NCI-H510A (cell line): ENCODE data around the gene DHRS7B.
"Not testable (repeated sequence)": the region's sequence is repeated elsewhere in the genome, so short reads cannot be mapped to it uniquely, and the experiment has no call there.

Experiments
- DNase-seq: peaks from one replicate; lab custom pipeline; 2025; lab: John Stamatoyannopoulos, UW

DHRS7B gene, protein sequence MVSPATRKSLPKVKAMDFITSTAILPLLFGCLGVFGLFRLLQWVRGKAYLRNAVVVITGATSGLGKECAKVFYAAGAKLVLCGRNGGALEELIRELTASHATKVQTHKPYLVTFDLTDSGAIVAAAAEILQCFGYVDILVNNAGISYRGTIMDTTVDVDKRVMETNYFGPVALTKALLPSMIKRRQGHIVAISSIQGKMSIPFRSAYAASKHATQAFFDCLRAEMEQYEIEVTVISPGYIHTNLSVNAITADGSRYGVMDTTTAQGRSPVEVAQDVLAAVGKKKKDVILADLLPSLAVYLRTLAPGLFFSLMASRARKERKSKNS

DNA sequence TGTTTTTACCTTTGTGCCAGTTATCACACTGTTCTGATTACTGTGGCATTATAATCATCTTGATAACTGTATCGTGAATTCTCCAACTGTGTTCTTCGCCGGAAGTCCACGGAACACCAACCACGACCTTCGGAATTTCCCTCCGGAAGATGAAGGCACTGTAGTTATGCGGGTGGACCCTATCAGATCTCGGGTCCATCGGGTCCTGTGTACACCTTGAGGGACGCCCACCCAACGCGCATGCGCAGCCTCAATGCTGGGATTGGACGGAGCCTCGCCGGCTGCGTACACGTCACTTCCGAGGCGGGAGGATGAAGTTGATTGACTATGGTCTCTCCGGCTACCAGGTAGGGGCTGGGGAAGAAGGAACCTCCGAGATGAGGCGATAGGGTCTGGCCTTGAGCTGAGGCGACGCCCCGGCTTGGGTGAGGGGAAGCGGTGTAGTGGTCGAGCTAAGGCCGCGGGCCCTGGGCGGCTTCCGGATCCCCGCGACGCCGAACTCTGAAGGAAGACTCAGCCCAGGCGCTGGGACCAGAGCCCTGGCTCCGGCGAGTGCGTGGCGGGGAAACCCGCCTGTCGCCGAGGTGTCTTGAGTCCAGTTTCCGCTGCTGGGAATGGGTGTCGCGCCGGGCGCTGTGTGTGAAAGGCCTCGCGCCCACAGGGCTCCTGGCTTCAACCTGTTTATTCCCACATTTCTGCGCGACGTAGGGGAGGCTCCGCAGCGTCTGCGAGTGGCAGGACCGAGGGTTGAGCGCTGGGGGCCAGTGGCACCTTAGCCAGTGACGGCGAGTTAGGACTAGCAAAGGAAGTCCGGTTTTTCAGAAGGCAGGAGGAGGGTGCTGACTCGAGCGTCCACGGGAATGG is at the start of gene DHRS7B:
TSS of gene DHRS7B (plus strand) at position 320 of the 864 bp plus-strand sequence. CDS start at position 328, 8 bp downstream.
- peak; percentile 96 for DNase-seq

DNA sequence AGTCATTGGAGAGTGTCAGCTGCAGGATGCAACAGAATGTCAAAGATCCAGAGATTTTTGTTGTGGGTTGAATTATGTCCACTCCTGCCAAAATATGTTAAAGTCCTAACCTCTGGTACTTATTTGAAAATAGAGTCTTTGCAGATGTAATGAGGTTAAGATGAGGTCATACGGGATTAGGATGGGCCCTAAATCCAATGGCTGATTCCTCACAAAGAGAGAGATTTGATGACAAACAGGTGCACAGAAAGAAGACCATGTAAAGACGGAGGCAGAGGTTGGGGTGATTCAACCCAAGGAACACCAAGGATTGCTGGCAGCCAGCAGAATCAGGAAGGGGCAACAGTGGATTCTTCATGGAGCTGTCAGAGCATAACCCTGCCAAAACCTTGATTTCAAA is 49.5 kb upstream of the DHRS7B start:
- DNase-seq, result no peak

DNA sequence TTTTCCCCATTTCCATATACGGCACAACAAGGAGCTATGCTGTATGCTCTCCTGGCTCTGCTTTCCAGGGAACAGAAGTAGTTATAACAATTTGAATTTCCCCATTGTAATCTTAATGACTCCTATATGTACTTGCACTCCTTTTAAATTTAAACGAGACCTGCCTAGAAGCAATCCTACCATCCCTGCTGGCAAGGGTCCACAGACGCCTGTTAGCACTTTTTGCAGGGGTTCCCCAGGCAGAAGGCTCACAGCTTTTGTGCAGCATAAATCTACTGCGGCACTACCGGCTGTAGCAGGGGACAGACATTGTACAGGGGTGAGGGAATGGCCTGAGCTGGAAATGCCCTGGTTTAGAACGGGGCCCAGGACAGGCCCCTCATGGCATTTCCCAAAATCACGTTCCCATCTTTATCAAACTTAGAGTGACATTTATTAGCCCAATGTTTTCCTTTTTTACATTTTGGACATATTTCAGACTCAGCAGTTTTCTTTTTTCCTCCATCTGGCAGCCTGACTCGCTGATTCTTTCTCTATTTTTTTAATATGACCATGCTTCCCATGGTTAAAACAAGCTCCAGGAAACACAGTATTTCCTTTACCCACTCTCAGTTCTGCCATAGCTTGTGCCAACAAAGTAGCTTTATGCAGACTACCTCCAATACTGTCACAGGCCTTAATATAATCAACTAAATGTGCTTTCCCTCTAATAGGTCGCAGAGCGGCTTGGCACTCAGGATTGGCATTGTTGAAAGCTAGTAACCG is 48.6 kb upstream of the DHRS7B start:
- DNase-seq, result no peak

DNA sequence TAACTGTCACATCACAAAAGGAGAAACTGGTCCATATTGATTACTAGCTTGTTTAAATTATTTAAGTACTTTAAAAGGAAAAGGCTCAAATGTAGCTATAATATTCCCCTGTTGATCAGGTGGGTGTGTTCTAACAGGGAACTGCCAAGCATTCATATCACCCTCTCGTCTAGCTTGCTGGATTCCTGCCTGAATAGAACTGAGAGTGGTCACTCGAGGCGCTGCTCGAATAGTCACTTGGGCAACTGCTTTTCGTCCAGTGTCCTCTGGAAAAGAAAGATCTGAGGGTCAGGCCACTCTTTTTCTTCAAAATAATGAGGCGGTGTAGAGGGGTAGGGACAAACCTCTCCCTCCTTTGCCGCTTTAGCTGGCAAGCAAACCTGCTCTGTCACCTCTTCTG is 47.6 kb upstream of the DHRS7B start:
- DNase-seq, result no peak

DNA sequence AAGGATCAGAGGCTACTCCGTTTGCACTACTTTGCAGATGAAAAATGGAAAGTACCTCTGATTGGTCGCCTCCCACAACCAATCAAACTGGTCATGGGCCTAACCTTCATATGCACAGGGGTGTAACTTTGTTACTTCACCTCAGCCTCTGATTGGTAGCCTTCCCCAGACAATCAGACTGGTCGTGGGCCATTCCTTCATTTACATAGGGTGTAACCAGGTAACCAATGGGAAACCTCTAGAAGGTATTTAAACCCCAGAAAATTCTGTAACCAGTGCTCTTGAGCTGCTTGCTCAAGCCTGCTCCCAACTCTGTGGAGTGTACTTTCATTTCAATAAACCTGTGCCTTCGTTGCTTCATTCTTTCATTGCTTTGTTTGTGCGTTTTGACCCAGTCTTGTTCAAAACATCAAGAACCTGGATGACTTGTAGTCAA is 44.7 kb upstream of the DHRS7B start:
- DNase-seq, result no peak

DNA sequence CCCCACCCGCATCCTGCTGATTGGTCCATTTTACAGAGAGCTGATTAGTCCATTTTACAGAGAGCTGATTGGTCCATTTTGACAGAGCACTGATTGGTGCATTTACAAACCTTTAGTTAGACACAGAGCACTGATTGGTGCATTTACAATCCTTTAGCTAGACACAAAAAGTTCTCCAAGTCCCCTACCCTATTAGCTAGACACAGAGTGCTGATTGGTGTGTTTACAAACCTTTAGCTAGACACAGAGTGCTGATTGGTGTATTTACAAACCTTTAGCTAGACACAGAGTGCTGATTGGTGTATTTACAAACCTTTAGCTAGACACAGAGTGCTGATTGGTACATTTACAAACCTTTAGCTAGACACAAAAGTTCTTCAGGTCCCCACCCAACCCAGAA is 41.5 kb upstream of the DHRS7B start:
- DNase-seq, result not testable (repeated sequence)

DNA sequence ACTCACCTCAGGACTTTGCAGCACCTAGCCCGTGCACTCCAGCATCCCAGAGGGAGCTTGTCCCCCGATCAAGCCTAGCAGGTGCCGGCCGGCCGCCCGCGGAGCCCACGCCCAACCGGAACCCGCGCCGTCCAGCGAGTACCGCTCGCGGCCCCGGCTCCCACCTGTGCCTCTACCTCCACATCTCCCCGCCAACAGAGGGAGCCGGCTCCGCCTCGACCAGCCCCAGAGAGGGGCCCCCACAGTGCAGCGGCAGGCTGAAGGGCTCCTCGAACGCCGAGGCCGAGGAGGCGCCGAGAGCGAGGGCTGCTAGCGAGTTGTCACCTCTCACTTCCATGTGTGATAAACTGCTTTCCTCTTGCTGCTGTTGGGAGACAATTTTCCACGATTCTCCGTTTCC is 41.1 kb upstream of the DHRS7B start:
- no peak for DNase-seq

DNA sequence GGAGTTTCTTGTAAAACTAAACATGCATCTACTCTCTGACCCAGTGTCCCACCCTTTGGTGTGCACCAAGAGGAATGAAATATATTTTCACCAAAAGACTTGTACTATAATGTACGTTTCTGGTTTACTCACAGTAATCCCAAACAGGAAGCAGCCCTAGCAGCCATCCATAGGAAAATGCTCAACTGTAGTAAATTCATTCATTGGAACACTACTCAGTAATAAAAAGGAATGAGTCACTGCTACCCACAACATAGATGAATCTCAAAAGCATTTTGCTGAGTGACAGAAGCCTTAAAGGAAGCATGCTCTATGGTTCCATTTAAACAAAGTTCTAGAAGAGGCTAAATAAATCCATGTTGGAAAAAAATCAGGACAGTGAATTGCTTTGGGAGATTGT is 37.6 kb upstream of the DHRS7B start:
- no peak for DNase-seq

DNA sequence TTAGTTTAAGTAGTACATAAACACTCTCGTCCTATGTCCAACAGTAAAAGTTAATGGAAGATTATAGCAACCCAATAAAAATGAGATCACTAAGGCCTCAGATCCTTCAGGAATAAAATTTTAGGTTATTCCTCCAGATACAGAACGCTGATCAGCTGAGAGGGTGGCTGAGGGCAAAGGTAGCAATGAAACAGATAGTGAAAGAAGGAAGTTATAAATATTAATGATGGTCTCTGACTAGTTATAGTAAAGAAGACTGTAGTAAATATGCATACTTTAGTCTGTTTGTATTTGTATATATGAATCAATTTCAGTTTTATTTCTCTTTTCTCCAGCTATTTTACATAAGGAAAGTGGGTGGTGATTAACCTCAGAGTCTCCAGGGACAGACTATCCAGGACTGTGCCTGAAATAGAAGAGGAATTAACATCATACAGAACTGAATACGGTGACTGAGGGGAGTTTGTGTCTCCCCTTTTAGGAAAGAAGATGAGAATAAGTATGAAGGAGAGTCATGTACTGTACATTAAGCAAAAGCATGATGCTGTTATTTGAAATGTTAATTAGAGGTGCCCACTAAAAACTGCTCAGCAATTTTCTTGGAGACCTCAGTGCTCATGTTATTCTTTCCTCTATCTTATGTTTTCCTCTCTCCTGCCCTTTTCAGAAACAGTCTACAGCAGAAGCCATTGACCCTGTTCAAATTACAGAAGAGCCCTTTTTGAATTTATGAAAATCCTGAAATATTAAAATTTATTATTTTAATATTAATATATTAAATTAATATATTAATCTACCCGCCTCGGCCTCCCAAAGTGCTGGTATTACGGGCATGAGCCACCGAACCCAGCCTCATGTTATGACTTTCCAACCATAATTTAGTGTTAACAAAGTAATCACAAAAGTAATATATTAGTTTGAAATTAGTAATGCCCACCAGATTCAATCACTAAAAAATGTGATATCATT is 36.5 kb upstream of the DHRS7B start:
- no peak for DNase-seq

DNA sequence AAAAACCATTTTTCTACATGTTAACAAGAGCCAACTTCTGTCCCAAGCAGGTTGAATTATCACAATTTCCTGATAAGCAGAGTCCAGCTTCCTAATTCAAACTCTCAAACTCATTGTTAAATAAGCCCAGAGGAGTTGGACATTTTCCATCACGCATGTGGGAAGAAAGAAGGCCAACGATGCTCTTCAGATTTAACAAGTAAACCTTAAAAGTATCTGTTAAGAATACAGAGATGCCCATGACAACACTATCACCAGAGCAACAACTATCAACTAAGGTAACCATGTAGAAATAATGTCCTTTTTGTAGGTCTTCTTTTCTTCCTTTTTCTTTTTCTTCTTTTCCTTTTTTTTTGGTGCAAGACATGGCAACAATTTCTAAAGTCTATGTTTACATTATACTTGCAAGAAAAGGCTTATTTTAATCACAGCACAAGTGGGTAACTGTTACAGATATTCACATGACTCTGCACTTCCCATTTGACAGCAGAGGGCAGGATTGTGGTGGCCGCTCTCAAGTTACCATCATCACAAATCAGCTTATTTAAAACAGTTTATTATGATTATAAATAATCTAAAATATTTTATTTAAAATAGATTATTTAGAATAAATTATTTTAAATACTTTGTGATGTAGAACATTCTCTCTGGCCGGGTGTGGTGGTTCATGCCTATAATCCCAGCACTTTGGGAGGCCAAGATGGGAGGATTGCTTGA is 35.7 kb upstream of the DHRS7B start:
- DNase-seq, result no peak

DNA sequence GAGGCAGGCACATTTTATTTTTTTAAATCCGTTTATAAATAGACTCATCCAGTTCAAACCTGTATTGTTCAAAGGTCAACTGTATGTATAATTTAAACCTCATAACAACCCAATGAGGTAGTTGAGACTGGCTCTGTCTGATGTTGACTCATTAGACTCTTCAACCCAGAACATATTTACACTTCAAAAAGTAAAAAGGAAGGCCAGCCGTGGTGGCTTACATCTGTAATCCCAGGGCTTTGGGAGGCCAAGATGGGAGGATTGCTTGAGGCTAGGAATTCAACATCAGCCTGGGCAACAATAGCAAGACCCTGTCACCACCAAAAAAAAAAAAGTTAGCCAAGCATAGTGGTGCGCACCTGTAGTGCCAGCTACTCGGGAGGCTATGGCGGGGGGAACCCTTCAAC is 32.5 kb upstream of the DHRS7B start:
- DNase-seq, result peak; percentile 59

DNA sequence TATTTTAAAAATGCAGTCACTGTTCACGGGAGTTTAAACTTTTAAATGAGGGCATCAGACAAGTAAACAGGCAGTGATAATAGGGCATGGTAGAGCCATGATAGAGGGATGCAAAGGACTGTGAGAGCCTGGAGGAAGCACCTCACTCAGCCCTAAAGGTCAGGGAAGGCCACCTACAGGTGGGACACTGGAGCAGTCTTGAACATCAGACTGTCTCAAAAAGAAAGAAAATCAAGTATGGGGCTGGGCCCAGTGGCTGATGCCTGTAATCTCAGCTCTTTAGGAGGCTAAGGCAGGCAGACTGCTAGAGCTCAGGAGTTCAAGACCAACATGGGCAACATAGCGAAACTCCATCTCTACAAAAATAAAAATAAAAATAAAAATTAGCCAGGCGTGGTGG is 31.0 kb upstream of the DHRS7B start:
- DNase-seq, result no peak

DNA sequence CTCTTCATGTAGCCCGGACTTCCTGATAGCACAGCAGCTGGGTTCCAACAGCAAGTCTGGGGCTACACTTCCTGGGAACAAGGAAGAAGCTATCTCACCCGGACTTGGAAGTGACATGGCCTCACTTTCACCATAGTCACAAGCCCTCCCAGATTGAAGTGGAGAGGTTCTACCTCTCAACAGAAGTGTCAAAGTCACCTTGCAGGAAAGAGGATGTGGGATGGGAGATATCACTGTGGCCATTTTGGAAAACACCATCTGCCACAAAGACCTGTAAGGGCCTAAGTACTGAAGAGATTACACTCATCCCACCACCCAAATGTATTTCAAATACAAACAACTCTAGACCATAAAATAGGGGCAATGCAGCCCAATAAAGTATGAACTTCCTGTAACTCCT is 29.9 kb upstream of the DHRS7B start:
- DNase-seq, result no peak

DNA sequence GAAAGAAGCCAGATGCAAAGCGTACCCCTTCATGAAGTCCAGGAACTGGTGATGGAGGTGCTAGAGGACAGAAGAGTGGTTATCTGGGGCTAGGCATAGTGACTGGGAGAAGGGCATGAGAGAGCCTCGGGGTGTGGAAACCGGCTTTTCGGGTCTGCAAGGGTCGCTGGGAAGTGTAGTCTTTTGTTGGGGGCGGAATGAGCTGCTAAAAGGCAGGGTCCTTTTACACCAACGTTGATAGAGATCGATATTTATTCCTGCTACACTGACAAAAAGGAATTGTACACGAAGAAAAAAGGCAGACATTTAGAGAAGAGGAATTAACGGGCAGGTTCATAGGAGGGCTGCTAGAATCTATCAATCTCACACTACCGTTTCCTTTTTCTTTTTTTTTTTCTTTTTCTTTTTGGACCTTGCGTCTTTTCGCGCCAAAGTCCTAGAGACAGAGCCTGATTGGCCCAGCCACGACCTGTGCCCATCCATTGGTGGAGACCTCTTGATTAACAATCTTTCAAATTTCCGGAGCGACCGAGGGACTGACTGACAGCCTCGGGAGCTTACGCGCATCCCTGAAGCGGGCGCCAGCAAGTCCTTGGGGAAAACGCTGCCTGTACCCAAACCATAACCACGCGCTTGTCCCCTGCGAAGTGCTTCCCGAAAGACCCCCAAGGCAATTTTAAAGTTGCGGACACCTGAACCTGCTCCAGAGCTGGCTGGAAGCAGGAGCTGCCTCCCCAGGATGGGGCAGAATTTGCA is 27.7 kb upstream of the DHRS7B start:
- peak; percentile 93 for DNase-seq

DNA sequence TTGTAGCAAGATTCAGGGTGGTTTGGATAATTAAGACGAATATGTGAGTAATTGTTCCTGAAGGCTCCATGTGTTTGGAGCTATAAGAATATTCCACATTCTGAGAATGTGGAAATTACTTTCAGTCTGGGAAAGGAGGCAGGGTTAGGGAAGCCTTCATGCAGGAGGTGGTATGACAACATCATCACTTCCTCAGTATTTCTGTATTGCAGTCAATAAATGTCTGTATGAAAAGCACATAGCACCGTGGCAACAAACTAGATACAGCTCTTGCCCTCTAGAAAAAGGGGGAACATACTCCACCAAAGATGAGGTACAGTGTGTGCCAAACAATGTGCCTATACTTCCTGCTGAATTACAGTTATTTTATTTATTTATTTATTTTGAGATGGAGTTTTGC is 26.1 kb upstream of the DHRS7B start:
- no peak for DNase-seq

DNA sequence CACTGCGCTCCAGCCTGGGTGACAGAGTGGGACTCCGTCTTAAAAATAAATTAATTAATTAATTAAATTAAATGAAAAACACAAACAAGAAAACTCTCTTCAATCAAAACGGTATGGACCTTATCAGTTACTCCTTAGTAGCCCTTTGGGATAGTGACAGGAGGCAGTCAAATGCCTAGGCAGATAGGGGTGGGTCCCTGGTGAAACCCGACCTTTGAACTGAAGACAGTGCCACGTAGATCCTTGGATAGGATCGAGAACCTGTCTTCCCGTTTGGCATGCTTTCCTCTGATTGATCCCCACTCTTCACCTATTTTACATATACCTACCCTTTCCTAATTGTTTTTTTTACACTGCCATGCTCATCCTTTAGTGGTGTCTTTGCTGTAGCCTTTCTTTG is 22.2 kb upstream of the DHRS7B start:
- DNase-seq, result no peak

DNA sequence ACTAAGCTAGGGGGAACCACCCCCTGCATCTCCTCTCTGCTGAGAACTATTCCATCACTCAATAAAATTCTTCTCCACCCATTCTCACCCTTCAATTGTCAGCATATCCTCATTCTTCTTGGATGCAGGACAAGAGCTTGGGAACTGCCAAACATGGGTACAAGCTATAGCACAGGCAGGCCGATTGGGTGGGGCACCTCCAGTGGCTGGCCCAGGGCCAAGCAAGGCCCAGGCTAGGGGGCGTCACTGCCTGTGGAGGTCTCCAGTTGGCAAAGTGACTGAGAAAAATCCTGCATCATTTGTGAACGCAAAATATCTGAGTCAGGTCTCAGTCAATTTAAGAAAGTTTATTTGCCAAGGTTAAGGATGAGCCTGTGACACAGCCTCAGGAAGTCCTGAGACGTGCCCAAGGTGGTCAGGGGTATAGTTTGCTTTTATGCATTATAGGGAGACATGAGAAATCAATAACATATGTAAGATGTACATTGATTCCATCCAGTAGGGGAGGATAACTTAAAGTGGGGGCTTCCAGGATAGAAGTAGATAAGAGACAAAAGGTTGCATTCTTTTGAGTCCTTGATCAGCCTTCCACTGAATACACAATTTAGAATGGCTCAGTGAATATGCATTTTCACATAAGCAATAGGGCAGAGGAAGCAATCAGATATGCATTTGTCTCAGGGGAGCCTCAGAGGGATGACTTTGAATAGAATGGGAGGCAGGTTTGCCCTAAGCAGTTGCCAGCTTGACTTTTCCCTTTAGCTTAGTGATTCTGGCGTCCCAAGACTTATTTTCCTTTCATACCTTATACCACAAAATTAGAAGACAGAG is 21.5 kb upstream of the DHRS7B start:
- DNase-seq, result no peak

DNA sequence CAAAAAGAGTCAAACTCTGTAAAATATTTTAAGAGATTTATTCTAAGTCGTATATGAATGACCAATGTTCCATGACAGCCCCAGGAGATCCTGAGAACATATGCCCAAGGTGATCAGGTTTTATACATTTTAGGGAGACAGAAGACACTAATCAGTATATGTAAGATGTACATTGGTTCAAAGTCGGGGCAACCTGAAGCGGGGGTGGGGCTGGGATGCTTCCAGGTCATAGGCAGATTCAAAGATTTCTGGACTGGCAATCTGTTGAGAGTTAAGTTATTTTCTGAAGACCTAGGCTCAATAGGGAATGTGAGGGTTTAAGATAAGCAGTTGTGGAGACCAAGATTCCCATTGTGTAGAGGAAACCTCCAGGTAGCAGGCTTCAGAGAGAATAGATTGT is 20.4 kb upstream of the DHRS7B start:
- DNase-seq, result no peak

DNA sequence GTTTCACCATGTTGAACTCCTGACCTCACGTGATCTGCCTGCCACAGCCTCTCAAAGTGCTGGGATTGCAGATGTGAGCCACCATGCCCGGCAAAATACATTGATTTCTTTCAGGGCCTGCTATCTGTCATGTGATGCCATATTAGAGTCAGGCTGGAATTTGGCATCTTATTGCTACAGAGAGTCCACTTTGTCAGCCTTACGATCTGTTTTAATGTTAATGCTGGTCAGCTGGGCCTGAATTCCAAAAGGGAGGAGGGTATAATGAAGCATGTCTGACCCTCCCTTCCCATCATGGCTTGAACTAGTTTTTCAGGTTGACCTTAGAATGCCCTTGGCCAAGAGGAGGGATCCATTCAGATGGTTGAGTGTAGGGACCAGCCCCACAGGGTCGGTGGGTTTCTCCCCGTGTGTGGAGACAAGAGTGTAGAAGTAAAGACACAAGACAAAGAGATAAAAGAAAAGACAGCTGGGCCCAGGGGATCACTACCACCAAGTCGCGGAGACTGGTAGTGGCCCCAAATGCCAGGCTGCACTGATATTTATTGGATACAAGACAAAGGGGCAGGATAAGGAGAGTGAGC is 19.6 kb upstream of the DHRS7B start:
- not testable (repeated sequence) for DNase-seq
